HEK293 (cell line): ENCODE results near the gene ABRACL.

ENCODE experiments used
- CTCF ChIA-PET: fragments of 350-600 bp; formaldehyde crosslinking; extraction: SDS; loops from one replicate; lab custom pipeline; 2021; ENCODE audit warnings: antibody characterized with exemption; lab: Yijun Ruan, JAX
- POLR2A ChIA-PET: fragments of 300-600 bp; formaldehyde crosslinking; extraction: SDS; loops from one replicate; lab custom pipeline; 2020; ENCODE audit warnings: antibody characterized with exemption, inconsistent platforms; lab: Yijun Ruan, JAX
- H3K27ac ChIP-seq: fragments of 200-500 bp; sonication (Bioruptor generic); 2 replicates; pipeline ENCODE4 v1.5.1; 2014; ENCODE audit warnings: low read depth, low read length, control low read depth, inconsistent platforms; ENCODE audit errors: extremely low read depth
- H3K36me3 ChIP-seq, 2 experiments: fragments of 200-500 bp in 1 of 2; sonication (Bioruptor generic) in 1 of 2; 1 replicate in 1 of 2; 2 replicates in 1 of 2; pipeline ENCODE4 v1.5.1; 2014 to 2017; ENCODE audit warnings: inconsistent platforms in 2 of 2, low read length in 2 of 2; ENCODE audit not compliant: control insufficient read depth in 2 of 2, insufficient read depth in 1 of 2
- H3K4me1 ChIP-seq: fragments of 200-500 bp; sonication (Bioruptor generic); 2 replicates; pipeline ENCODE4 v1.5.1; 2014; ENCODE audit warnings: mild to moderate bottlenecking, low read length, inconsistent platforms; ENCODE audit not compliant: control insufficient read depth, insufficient read depth
- H3K4me3 ChIP-seq: 2 replicates; pipeline ENCODE4 v1.5.1; 2011; ENCODE audit warnings: low read depth, mild to moderate bottlenecking, control low read depth, low read length, moderate library complexity
- H3K9me3 ChIP-seq: fragments of 200-500 bp; sonication (Bioruptor generic); 2 replicates; pipeline ENCODE4 v1.5.1; 2014; ENCODE audit warnings: low read depth, low read length, inconsistent platforms; ENCODE audit not compliant: control insufficient read depth, insufficient read depth
- EGR2 ChIP-seq: fragments of 450-650 bp; formaldehyde crosslinking; IDR thresholded peaks from 2 replicates; pipeline ENCODE4 v1.5.1; 2016; ENCODE audit warnings: low read depth, missing biosample characterization, missing genetic modification characterization
- GLIS1 ChIP-seq: fragments of 450-650 bp; formaldehyde crosslinking; IDR thresholded peaks from 2 replicates; pipeline ENCODE4 v1.5.1; 2016; ENCODE audit warnings: missing biosample characterization, missing genetic modification characterization
- MEIS1 ChIP-seq: sonication (generic); formaldehyde crosslinking; IDR thresholded peaks from 2 replicates; pipeline ENCODE4 v1.8.1; 2022; ENCODE audit warnings: missing genetic modification reagents, mild to moderate bottlenecking, borderline replicate concordance
- OVOL3 ChIP-seq: fragments of 450-650 bp; formaldehyde crosslinking; IDR thresholded peaks from 2 replicates; pipeline ENCODE4 v1.5.1; 2016; ENCODE audit warnings: missing biosample characterization, missing genetic modification characterization
- PATZ1 ChIP-seq: fragments of 450-650 bp; formaldehyde crosslinking; IDR thresholded peaks from 2 replicates; pipeline ENCODE4 v1.5.1; 2016; ENCODE audit warnings: missing biosample characterization, missing genetic modification characterization
- SP3 ChIP-seq: fragments of 450-650 bp; formaldehyde crosslinking; IDR thresholded peaks from 2 replicates; pipeline ENCODE4 v1.5.1; 2016; ENCODE audit warnings: missing biosample characterization, missing genetic modification characterization
- ZBTB48 ChIP-seq: fragments of 450-650 bp; formaldehyde crosslinking; IDR thresholded peaks from 2 replicates; pipeline ENCODE4 v1.5.1; 2016; ENCODE audit warnings: missing biosample characterization, missing genetic modification characterization
- ZBTB8A ChIP-seq: fragments of 450-650 bp; formaldehyde crosslinking; IDR thresholded peaks from 2 replicates; pipeline ENCODE4 v1.5.1; 2016; ENCODE audit warnings: missing biosample characterization, missing genetic modification characterization
- ZEB2 ChIP-seq: fragments of 450-650 bp; formaldehyde crosslinking; IDR thresholded peaks from 2 replicates; pipeline ENCODE4 v1.5.1; 2016; ENCODE audit warnings: missing biosample characterization, missing genetic modification characterization
- ZNF133 ChIP-seq: fragments of 450-650 bp; formaldehyde crosslinking; IDR thresholded peaks from 2 replicates; pipeline ENCODE4 v1.5.1; 2016; ENCODE audit warnings: missing biosample characterization, missing genetic modification characterization
- ZNF174 ChIP-seq: fragments of 450-650 bp; formaldehyde crosslinking; IDR thresholded peaks from 2 replicates; pipeline ENCODE4 v1.5.0; 2017; ENCODE audit warnings: missing biosample characterization, mild to moderate bottlenecking, missing genetic modification characterization
- ZNF184 ChIP-seq: fragments of 450-650 bp; IDR thresholded peaks from 2 replicates; pipeline ENCODE4 v1.5.1; 2018; ENCODE audit warnings: missing biosample characterization, mild to moderate bottlenecking, missing genetic modification characterization
- ZNF23 ChIP-seq: fragments of 450-650 bp; formaldehyde crosslinking; IDR thresholded peaks from 2 replicates; pipeline ENCODE4 v1.5.1; 2016; ENCODE audit warnings: missing biosample characterization, missing genetic modification characterization, borderline replicate concordance
- ZNF266 ChIP-seq: fragments of 450-650 bp; formaldehyde crosslinking; IDR thresholded peaks from 2 replicates; pipeline ENCODE4 v1.5.1; 2016; ENCODE audit warnings: missing biosample characterization, missing genetic modification characterization, low read depth
- ZNF292 ChIP-seq: fragments of 450-650 bp; formaldehyde crosslinking; IDR thresholded peaks from 2 replicates; pipeline ENCODE4 v1.5.1; 2016; ENCODE audit warnings: low read depth, missing biosample characterization, missing genetic modification characterization, borderline replicate concordance
- ZNF354C ChIP-seq: fragments of 450-650 bp; formaldehyde crosslinking; IDR thresholded peaks from 2 replicates; pipeline ENCODE4 v1.5.1; 2016; ENCODE audit warnings: missing biosample characterization, missing genetic modification characterization, low read depth, borderline replicate concordance
- ZNF37A ChIP-seq: fragments of 450-650 bp; IDR thresholded peaks from 2 replicates; pipeline ENCODE4 v1.5.1; 2018; ENCODE audit warnings: missing biosample characterization, missing genetic modification characterization
- ZNF391 ChIP-seq: fragments of 450-650 bp; formaldehyde crosslinking; IDR thresholded peaks from 2 replicates; pipeline ENCODE4 v1.5.1; 2016; ENCODE audit warnings: low read depth, missing biosample characterization, missing genetic modification characterization, borderline replicate concordance
- ZNF510 ChIP-seq: fragments of 450-650 bp; formaldehyde crosslinking; IDR thresholded peaks from 2 replicates; pipeline ENCODE4 v1.5.1; 2018; ENCODE audit warnings: mild to moderate bottlenecking, missing genetic modification characterization, missing biosample characterization; ENCODE audit not compliant: insufficient replicate concordance
- ZNF558 ChIP-seq: fragments of 450-650 bp; formaldehyde crosslinking; IDR thresholded peaks from 2 replicates; pipeline ENCODE4 v1.5.1; 2016; ENCODE audit warnings: missing biosample characterization, missing genetic modification characterization
- ZNF624 ChIP-seq: fragments of 450-650 bp; formaldehyde crosslinking; IDR thresholded peaks from 2 replicates; pipeline ENCODE4 v1.5.1; 2017; ENCODE audit warnings: missing biosample characterization, missing genetic modification characterization
- ZNF639 ChIP-seq: fragments of 450-650 bp; formaldehyde crosslinking; IDR thresholded peaks from 2 replicates; pipeline ENCODE4 v1.5.1; 2016; ENCODE audit warnings: missing biosample characterization, missing genetic modification characterization
- ZNF660 ChIP-seq: fragments of 450-650 bp; IDR thresholded peaks from 2 replicates; pipeline ENCODE4 v1.5.1; 2018; ENCODE audit warnings: missing biosample characterization, mild to moderate bottlenecking, missing genetic modification characterization
- ZNF664 ChIP-seq: fragments of 450-650 bp; formaldehyde crosslinking; IDR thresholded peaks from 2 replicates; pipeline ENCODE4 v1.5.1; 2016; ENCODE audit warnings: missing biosample characterization, missing genetic modification characterization
- ZNF677 ChIP-seq: fragments of 450-650 bp; IDR thresholded peaks from 2 replicates; pipeline ENCODE4 v1.5.0; 2018; ENCODE audit warnings: missing biosample characterization, mild to moderate bottlenecking, missing genetic modification characterization, moderate library complexity
- ZNF704 ChIP-seq: fragments of 450-650 bp; formaldehyde crosslinking; IDR thresholded peaks from 2 replicates; pipeline ENCODE4 v1.5.1; 2016; ENCODE audit warnings: missing biosample characterization, missing genetic modification characterization
- ZNF776 ChIP-seq: fragments of 450-650 bp; formaldehyde crosslinking; IDR thresholded peaks from 2 replicates; pipeline ENCODE4 v1.5.0; 2017; ENCODE audit warnings: missing biosample characterization, missing genetic modification characterization, borderline replicate concordance
- ZNF830 ChIP-seq: fragments of 450-650 bp; IDR thresholded peaks from 2 replicates; pipeline ENCODE4 v1.5.0; 2018; ENCODE audit warnings: missing biosample characterization, missing genetic modification characterization, low read depth, mild to moderate bottlenecking, moderate library complexity

Gene ABRACL

GRCh38 chr6:139082370-139082769, 53.8 kb downstream of the ABRACL start (continued):
- no peak for TF ChIP-seq ZBTB8A (tag by site-specific recombination)
- no peak for TF ChIP-seq ZNF292 (tag by site-specific recombination)
- no peak for TF ChIP-seq ZNF558 (tag by site-specific recombination)
- no peak for TF ChIP-seq PATZ1
- no peak for TF ChIP-seq ZNF37A (tag by site-specific recombination)
- TF ChIP-seq ZNF354C = no peak
- no peak for TF ChIP-seq SP3 (tag by site-specific recombination)
- no peak for TF ChIP-seq ZNF677 (tag by site-specific recombination)
- TF ChIP-seq ZNF23 (tag by site-specific recombination) = no peak
- TF ChIP-seq ZNF624 (tag by site-specific recombination) = no peak
- no peak for TF ChIP-seq ZEB2

- no peaks in the 10 kb centered on the region for H3K36me3 ChIP-seq
- H3K4me3 ChIP-seq = no peak overlapping the region
- H3K4me1 ChIP-seq = no peaks in the 10 kb centered on the region
- ChIA-PET POLR2A (no interaction called here), CTCF (no interaction called here)
- TF ChIP-seq GLIS1 = no peak
- no peak for TF ChIP-seq EGR2 (tag by site-specific recombination)
- TF ChIP-seq ZNF830 (tag by site-specific recombination) = no peak
- no peak for TF ChIP-seq ZNF266
- TF ChIP-seq ZNF704 (tag by site-specific recombination) = no peak
- TF ChIP-seq OVOL3 = no peak
- no peak for TF ChIP-seq ZNF184 (tag by site-specific recombination)
- no peak for TF ChIP-seq ZNF660 (tag by site-specific recombination)
- TF ChIP-seq ZNF639 (tag by site-specific recombination) = no peak
- no peak for TF ChIP-seq PATZ1
- no peak for TF ChIP-seq ZNF664 (tag by site-specific recombination)
- TF ChIP-seq MEIS1 = no peak
- no peak for TF ChIP-seq ZBTB48
- no peak for TF ChIP-seq ZNF677 (tag by site-specific recombination)
- TF ChIP-seq ZNF776 (tag by site-specific recombination) = no peak
- no peak for TF ChIP-seq ZNF391 (tag by site-specific recombination)
- no peak for TF ChIP-seq ZNF174
- no peak for TF ChIP-seq ZNF133 (tag by site-specific recombination)
- no peak for TF ChIP-seq ZNF510 (tag by site-specific recombination)
- no peak overlapping the region for H3K27ac ChIP-seq
- no peaks in the 10 kb centered on the region for H3K9me3 ChIP-seq
Observed at GRCh38 chr6:139091826-139092225, 63.3 kb downstream of the ABRACL start.
